Kidney (tissue), 14 donors: ENCODE data around the gene CGN. TPM values are rescaled to one million over a fixed set of nuclear protein-coding genes. Genes with fewer than 3 reads are reported as not detected.
A peak's percentile ranks its signal among the peaks of the same experiment; 100 is the strongest.

Experiments
- DNase-seq, 5 donors: peaks; one replicate each; pipeline ENCODE4 v3.0.0-alpha.2; 2013 to 2020
- FAIRE-seq: peaks from 2 replicates; lab custom pipeline; 2012; peaks lifted over from hg19 to GRCh38; lab: Jason Lieb, UNC
- H3K27ac ChIP-seq, 2 donors: one replicate each; pipeline ENCODE4 v1.7.0; 2013; ENCODE audit warnings: low read depth in 2 of 2, low read length in 2 of 2, inconsistent platforms in 1 of 2
- H3K27me3 ChIP-seq: one replicate; pipeline ENCODE4 v1.7.1; 2013; ENCODE audit warnings: low read length, inconsistent platforms; ENCODE audit not compliant: control insufficient read depth, insufficient read depth
- H3K36me3 ChIP-seq, 3 donors: one replicate each; pipeline versions ENCODE4 v1.7.0 to v1.7.1; 2013; ENCODE audit warnings: low read length in 3 of 3, control low read depth in 1 of 3, inconsistent platforms in 1 of 3; ENCODE audit not compliant: insufficient read depth in 3 of 3, control insufficient read depth in 2 of 3
- H3K4me1 ChIP-seq, 3 donors: one replicate each; pipeline versions ENCODE4 v1.7.0 to v1.7.1; 2013; ENCODE audit warnings: low read length in 3 of 3, inconsistent platforms in 1 of 3, low read depth in 1 of 3; ENCODE audit not compliant: control insufficient read depth in 2 of 3, insufficient read depth in 2 of 3
- H3K4me3 ChIP-seq, 3 donors: one replicate each; pipeline versions ENCODE4 v1.7.0 to v1.8.1; 2013; ENCODE audit warnings: low read length in 3 of 3, control low read depth in 1 of 3, inconsistent platforms in 1 of 3
- H3K9ac ChIP-seq, 3 donors: one replicate each; pipeline versions ENCODE4 v1.7.0 to v1.7.1; 2013; ENCODE audit warnings: low read length in 3 of 3, control low read depth in 1 of 3, inconsistent platforms in 1 of 3
- H3K9me3 ChIP-seq, 3 donors: one replicate each; pipeline versions ENCODE4 v1.7.0 to v1.7.1; 2013; ENCODE audit warnings: low read length in 3 of 3, control low read depth in 1 of 3, inconsistent platforms in 1 of 3; ENCODE audit not compliant: control insufficient read depth in 2 of 3, insufficient read depth in 1 of 3
- CTCF ChIP-seq: IDR thresholded peaks from 3 replicates; pipeline ENCODE4 v1.5.1; 2012; ENCODE audit warnings: mild to moderate bottlenecking, moderate library complexity, borderline replicate concordance; ENCODE audit not compliant: insufficient read depth; ENCODE audit errors: extremely low read depth
- intact Hi-C: fragments of 100-400 bp; cut with DNase I; formaldehyde crosslinking; loops from one replicate; pipeline ENCODE4 v1.11.1; 2022
- polyA plus RNA-seq: library from polyadenylated mRNA; stranded (reverse); fragments of 350-450 nt; fragmentation: Illumina TruSeq; extraction: RNeasy Lipid Tissue Mini Kit (QIAGEN cat#74804); gene quantifications from one replicate; pipeline ENCODE4 v1.2.3, GENCODE V29; 2014; ENCODE audit warnings: low read depth, low replicate concordance; ENCODE audit not compliant: insufficient read depth
- total RNA-seq: library from RNA; stranded (reverse); fragmentation: NEBNext Ultra II Directional; extraction: Animal tissue kit (Norgen Biotek cat#: 25700); gene quantifications from one replicate; pipeline ENCODE4 v1.2.1, GENCODE V29; 2021
- donor health status: control.
- donor health status: control.
- donor health status: control.
- donor health status: control.
- donor health status: control.
- donor health status: DM: yes; HTN: yes; CAD: no.
- donor health status: Normal renal cell carcinoma (clear cell type).

Gene CGN
- total and polyA plus RNA-seq, 2 donors from 2014 or later, result 24.0 to 41.6 TPM

- Histone ChIP-seq H3K4me1 (peaks cover 2 to 15% (median 14%) of the 10 kb centered on the region in 3 donors), H3K36me3 (peaks cover 0 to 32% (median 0%) of the 10 kb centered on the region in 3 donors), H3K9ac (no peak overlapping the region), H3K9me3 (no peaks in the 10 kb centered on the region), H3K27ac (no peak overlapping the region), H3K27me3 (no peaks in the 10 kb centered on the region), H3K4me3 (no peak overlapping the region)
- no peak for TF ChIP-seq CTCF
- FAIRE-seq (no peak), DNase-seq (peak in 1 of 5 donors; percentile 58)
- intact Hi-C loops, result no loop called here
Observed at GRCh38 chr1:151523326-151523725, 12.1 kb downstream of the CGN start.

- no peak overlapping the region for H3K27ac ChIP-seq
- DNase-seq (peak in 2 of 5 donors; percentile 18 to 28), FAIRE-seq (no peak)
Observed at GRCh38 chr1:151524736-151525135, 13.5 kb downstream of the CGN start.

DNA sequence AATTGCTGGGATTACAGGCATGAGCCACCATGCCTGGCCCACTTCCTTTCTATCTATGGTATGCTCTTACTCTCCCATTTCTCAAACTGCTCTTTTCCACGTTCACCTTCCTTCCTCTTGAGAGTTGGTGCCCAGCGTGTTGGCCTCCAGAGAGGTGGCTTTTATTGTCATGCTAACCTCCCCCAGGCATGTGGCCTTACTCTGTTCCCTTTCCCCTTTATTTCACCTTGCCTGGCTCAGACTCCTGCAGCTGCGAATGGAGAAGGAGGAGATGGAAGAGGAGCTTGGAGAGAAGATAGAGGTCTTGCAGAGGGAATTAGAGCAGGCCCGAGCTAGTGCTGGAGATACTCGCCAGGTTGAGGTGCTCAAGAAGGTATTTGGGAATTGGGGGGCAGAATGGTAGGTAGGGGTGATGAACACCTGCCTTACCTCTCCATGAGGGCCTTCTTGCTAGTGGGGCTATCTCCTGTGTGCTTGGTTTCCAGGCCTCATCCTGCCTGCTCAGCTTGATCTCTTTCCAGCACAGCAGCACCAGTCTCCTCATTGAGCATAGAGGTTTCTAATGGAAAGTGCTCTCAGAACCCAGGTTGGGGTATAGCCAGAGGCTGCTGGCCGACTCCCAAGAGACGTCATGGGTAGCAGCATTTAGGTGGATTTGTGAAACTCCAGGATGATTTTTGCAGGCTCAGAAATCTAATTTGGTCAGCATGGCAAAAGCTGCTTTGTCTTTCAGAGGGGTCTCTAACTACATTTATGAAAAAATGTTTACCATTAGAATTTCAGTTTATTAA, 15.7 kb downstream of the CGN start:
- intact Hi-C loops, result no loop called here
- Histone ChIP-seq H3K36me3 (peaks cover 0 to 41% (median 5%) of the 10 kb centered on the region in 3 donors), H3K27ac (no peak overlapping the region), H3K9ac (no peak overlapping the region), H3K9me3 (no peaks in the 10 kb centered on the region), H3K27me3 (no peaks in the 10 kb centered on the region), H3K4me1 (peaks cover 0 to 4% (median 0%) of the 10 kb centered on the region in 3 donors), H3K4me3 (no peak overlapping the region)
- FAIRE-seq (no peak), DNase-seq (no peak)
- no peak for TF ChIP-seq CTCF

More at GRCh38 chr1:151524736-151525135, 13.5 kb downstream of the CGN start:
- Histone ChIP-seq H3K9ac (no peak overlapping the region), H3K9me3 (no peaks in the 10 kb centered on the region), H3K36me3 (peaks cover 0 to 34% (median 3%) of the 10 kb centered on the region in 3 donors), H3K4me3 (no peak overlapping the region), H3K27me3 (no peaks in the 10 kb centered on the region), H3K4me1 (peaks cover 2 to 8% (median 8%) of the 10 kb centered on the region in 3 donors)
- no peak for TF ChIP-seq CTCF
- intact Hi-C loops, result no loop called here
